ENCODE measurements around the gene AIDA.

AIDA gene

GRCh38 chr1:222751255-222751654 lies 39.0 kb upstream of the AIDA start:
- ChIA-PET CTCF (interaction anchor here (0.5 to 1.2 kb wide), 7 partner anchors 11 to 1565 kb away, joined by 3 to 7 read pairs (median 5); no protein-coding TSS in a partner anchor), POLR2A (no interaction called here)
- no peak overlapping the region for H3K27ac ChIP-seq (ENCODE audit: extremely low read depth, low read depth, low read length)
- no peak overlapping the region for H3K4me3 ChIP-seq (ENCODE audit: low read depth, low read length)
- H3K9me3 ChIP-seq (ENCODE audit: control insufficient read depth, insufficient read depth, low read depth, low read length): no peaks in the 10 kb centered on the region
- no peak for TF ChIP-seq ZNF449 (tag by site-specific recombination; IDR thresholded peaks at IDR 0.05)
- no peak for TF ChIP-seq ZNF785 (tag by site-specific recombination; IDR thresholded peaks at IDR 0.05)
- no peak for TF ChIP-seq ZNF398 (tag by site-specific recombination; IDR thresholded peaks at IDR 0.05)
- TF ChIP-seq ZNF302 (tag by site-specific recombination; IDR thresholded peaks at IDR 0.05; ENCODE audit: low read depth): no peak
- TF ChIP-seq ZNF777 (tag by site-specific recombination; IDR thresholded peaks at IDR 0.05; ENCODE audit: borderline replicate concordance): no peak
- TF ChIP-seq MYNN (tag by site-specific recombination; IDR thresholded peaks at IDR 0.05; ENCODE audit: borderline replicate concordance): no peak
- TF ChIP-seq ZNF658 (tag by site-specific recombination; IDR thresholded peaks at IDR 0.05): no peak
- TF ChIP-seq ZNF266 (tag by site-specific recombination; IDR thresholded peaks at IDR 0.05; ENCODE audit: low read depth): no peak
- no peak for TF ChIP-seq ZNF549 (tag by site-specific recombination; IDR thresholded peaks at IDR 0.05)
- TF ChIP-seq ZNF664 (tag by site-specific recombination; IDR thresholded peaks at IDR 0.05): no peak
- H3K4me1 ChIP-seq (ENCODE audit: control insufficient read depth, insufficient read depth, low read length): no peaks in the 10 kb centered on the region
- no peaks in the 10 kb centered on the region for H3K36me3 ChIP-seq (ENCODE audit: control insufficient read depth in 2 of 2, insufficient read depth in 1 of 2, low read length in 2 of 2)

- ChIA-PET POLR2A (no interaction called here), CTCF (interaction anchor here (0.5 to 1.2 kb wide), 7 partner anchors 10 to 1564 kb away, joined by 3 to 7 read pairs (median 5); no protein-coding TSS in a partner anchor)
- H3K4me1 ChIP-seq (ENCODE audit: control insufficient read depth, insufficient read depth, low read length): no peaks in the 10 kb centered on the region
- no peaks in the 10 kb centered on the region for H3K9me3 ChIP-seq (ENCODE audit: control insufficient read depth, insufficient read depth, low read depth, low read length)
- H3K27ac ChIP-seq (ENCODE audit: extremely low read depth, low read depth, low read length): no peak overlapping the region
- no peaks in the 10 kb centered on the region for H3K36me3 ChIP-seq (ENCODE audit: control insufficient read depth in 2 of 2, insufficient read depth in 1 of 2, low read length in 2 of 2)
- no peak overlapping the region for H3K4me3 ChIP-seq (ENCODE audit: low read depth, low read length)
- TF ChIP-seq ZNF560 (tag by site-specific recombination; IDR thresholded peaks at IDR 0.05; ENCODE audit: borderline replicate concordance): no peak
- TF ChIP-seq ZBTB48 (tag by site-specific recombination; IDR thresholded peaks at IDR 0.05): no peak
- TF ChIP-seq ZSCAN18 (tag by site-specific recombination; IDR thresholded peaks at IDR 0.05): no peak
- TF ChIP-seq ZNF549 (tag by site-specific recombination; IDR thresholded peaks at IDR 0.05): no peak
- no peak for TF ChIP-seq GLI2 (tag by site-specific recombination; IDR thresholded peaks at IDR 0.05; ENCODE audit: borderline replicate concordance, low read depth)
- TF ChIP-seq ZNF433 (tag by site-specific recombination; IDR thresholded peaks at IDR 0.05; ENCODE audit: low read depth): no peak
- TF ChIP-seq ZFP69B (tag by site-specific recombination; IDR thresholded peaks at IDR 0.05): no peak
- no peak for TF ChIP-seq ZNF24 (tag by site-specific recombination; IDR thresholded peaks at IDR 0.05)
- TF ChIP-seq ZFHX2 (tag by site-specific recombination; conservative IDR thresholded peaks at IDR 0.05): no peak
- no peak for TF ChIP-seq ZFP41 (tag by site-specific recombination; IDR thresholded peaks at IDR 0.05; ENCODE audit: borderline replicate concordance)
- TF ChIP-seq ZNF785 (tag by site-specific recombination; IDR thresholded peaks at IDR 0.05): no peak
- no peak for TF ChIP-seq BCL11A (tag by site-specific recombination; IDR thresholded peaks at IDR 0.05; ENCODE audit: low read depth)
- TF ChIP-seq ZNF221 (tag by site-specific recombination; IDR thresholded peaks at IDR 0.05; ENCODE audit: borderline replicate concordance): no peak
- TF ChIP-seq ZNF416 (tag by site-specific recombination; IDR thresholded peaks at IDR 0.05): no peak
- no peak for TF ChIP-seq ZNF148 (tag by site-specific recombination; IDR thresholded peaks at IDR 0.05; ENCODE audit: borderline replicate concordance)
These were observed 38.4 kb upstream of the AIDA start for GRCh38 chr1:222750651-222751050.
